Neural progenitor cell (in vitro differentiated cells): ENCODE data around the gene KIRREL3. TPM values are rescaled to one million over a fixed set of nuclear protein-coding genes. Genes with fewer than 3 reads are reported as not detected.

Source experiments
- DNase-seq: peaks from one replicate; pipeline ENCODE4 v3.0.0-alpha.2; 2016; ENCODE audit warnings: low spot score
- H2AFZ ChIP-seq: fragments of 200-600 bp; sonication (generic); replicated peaks from 2 replicates; pipeline ENCODE4 v1.6.1; 2016; ENCODE audit warnings: antibody characterized with exemption
- H3F3A ChIP-seq: fragments of 200-600 bp; sonication (generic); 2 replicates; pipeline ENCODE4 v1.6.1; 2016; ENCODE audit warnings: antibody characterized with exemption, low read depth
- H3K27ac ChIP-seq: fragments of 200-600 bp; sonication (generic); 2 replicates; pipeline ENCODE4 v1.5.1; 2016; ENCODE audit warnings: mild to moderate bottlenecking
- H3K27me3 ChIP-seq: fragments of 200-600 bp; sonication (generic); 2 replicates; pipeline ENCODE4 v1.6.1; 2016; ENCODE audit warnings: mild to moderate bottlenecking, moderate library complexity
- H3K36me3 ChIP-seq: fragments of 200-600 bp; sonication (generic); 2 replicates; pipeline ENCODE4 v1.5.1; 2016
- H3K4me1 ChIP-seq: fragments of 200-600 bp; sonication (generic); 2 replicates; pipeline ENCODE4 v1.6.1; 2016; ENCODE audit warnings: mixed run types
- H3K4me2 ChIP-seq: fragments of 200-600 bp; sonication (generic); 2 replicates; pipeline ENCODE4 v1.6.1; 2016
- H3K4me3 ChIP-seq: fragments of 200-600 bp; sonication (generic); 2 replicates; pipeline ENCODE4 v1.5.1; 2016
- H3K79me2 ChIP-seq: fragments of 200-600 bp; sonication (generic); 2 replicates; pipeline ENCODE4 v1.6.1; 2016; ENCODE audit warnings: low read depth
- H3K9ac ChIP-seq: fragments of 200-600 bp; sonication (generic); 2 replicates; pipeline ENCODE4 v1.6.1; 2016
- H3K9me3 ChIP-seq: fragments of 200-600 bp; sonication (generic); 2 replicates; pipeline ENCODE4 v1.5.1; 2016; ENCODE audit warnings: low read depth
- H4K20me1 ChIP-seq: fragments of 200-600 bp; sonication (generic); 2 replicates; pipeline ENCODE4 v1.6.1; 2016; ENCODE audit warnings: low read depth
- H3K27ac Mint-ChIP-seq: 3 replicates; pipeline ENCODE4 v1.8.0; 2021; ENCODE audit warnings: mixed read lengths
- H3K27me3 Mint-ChIP-seq: 2 replicates; pipeline ENCODE4 v1.8.0; 2022; ENCODE audit warnings: low read depth, mild to moderate bottlenecking, inconsistent platforms, moderate library complexity, mixed read lengths; ENCODE audit not compliant: insufficient read depth
- H3K36me3 Mint-ChIP-seq: 3 replicates; pipeline ENCODE4 v1.8.0; 2021; ENCODE audit warnings: mixed read lengths
- H3K4me1 Mint-ChIP-seq: 3 replicates; pipeline ENCODE4 v1.8.0; 2021; ENCODE audit warnings: mixed read lengths
- H3K4me3 Mint-ChIP-seq: 3 replicates; pipeline ENCODE4 v1.8.0; 2021; ENCODE audit warnings: mild to moderate bottlenecking, moderate library complexity, mixed read lengths
- H3K9me3 Mint-ChIP-seq: 3 replicates; pipeline ENCODE4 v1.8.0; 2020; ENCODE audit warnings: mixed read lengths
- EZH2 ChIP-seq: fragments of 200-600 bp; sonication (generic); IDR thresholded peaks from 2 replicates; pipeline ENCODE4 v1.6.1; 2017; ENCODE audit warnings: antibody characterized with exemption, mild to moderate bottlenecking, moderate library complexity
- EZH2phosphoT487 ChIP-seq: fragments of 200-600 bp; sonication (generic); IDR thresholded peaks from 2 replicates; pipeline ENCODE4 v1.6.1; 2017; ENCODE audit warnings: antibody characterized with exemption
- total RNA-seq: library from RNA; depleted of rRNA; stranded (reverse); fragments of >200 nt; gene quantifications from 2 replicates; pipeline ENCODE4 v1.2.3, GENCODE V29; 2015; ENCODE audit warnings: low replicate concordance
- TF ChIP-seq, protein P1 (sequence below): fragments of 200-600 bp; sonication (generic); IDR thresholded peaks from 2 replicates; pipeline ENCODE4 v1.5.1; 2017; ENCODE audit warnings: antibody characterized with exemption, mild to moderate bottlenecking

Gene KIRREL3
- total RNA-seq, 1 donor from 2014 or later, result 1.1 TPM

DNA sequence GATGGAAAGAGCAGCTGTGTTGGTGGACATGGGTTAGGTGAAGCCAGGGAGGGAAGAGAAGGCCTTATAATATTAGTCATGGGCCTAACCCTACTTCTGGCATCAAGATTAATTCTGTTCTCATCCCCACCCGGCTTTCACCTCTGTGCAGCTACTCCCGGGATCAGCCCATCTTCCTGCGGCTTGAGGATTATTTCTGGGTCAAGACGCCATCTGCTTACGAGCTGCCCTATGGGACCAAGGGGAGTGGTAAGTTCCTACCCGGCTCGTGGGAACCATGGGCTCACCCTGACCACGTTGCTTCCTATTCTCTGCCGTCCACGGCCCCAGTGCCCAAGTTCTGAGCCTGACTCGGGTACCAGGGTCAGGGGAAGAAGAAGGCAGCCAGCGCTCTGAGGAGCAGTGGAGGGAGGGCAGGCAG lies 593.5 kb downstream of the KIRREL3 start:
- no peak for DNase-seq
- Mint-ChIP-seq H3K9me3 (no peaks in the 10 kb centered on the region), H3K27ac (no peak overlapping the region), H3K27me3 (no peaks in the 10 kb centered on the region), H3K4me1 (peaks cover 26% of the 10 kb centered on the region), H3K36me3 (peaks cover 7% of the 10 kb centered on the region), H3K4me3 (no peak overlapping the region)
- Histone ChIP-seq H3K36me3 (no peaks in the 10 kb centered on the region), H2AFZ (no peak overlapping the region), H3K4me1 (peaks cover 23% of the 10 kb centered on the region), H3K4me3 (no peak overlapping the region), H3K27me3 (no peaks in the 10 kb centered on the region), H3K27ac (no peak overlapping the region), H3F3A (peaks cover 13% of the 10 kb centered on the region), H3K9me3 (no peaks in the 10 kb centered on the region), H3K9ac (no peak overlapping the region), H4K20me1 (no peaks in the 10 kb centered on the region), H3K79me2 (no peaks in the 10 kb centered on the region), H3K4me2 (no peak overlapping the region)
- TF ChIP-seq EZH2phosphoT487 (no peak), EZH2 (no peak)
- TF ChIP-seq, protein P1, sequence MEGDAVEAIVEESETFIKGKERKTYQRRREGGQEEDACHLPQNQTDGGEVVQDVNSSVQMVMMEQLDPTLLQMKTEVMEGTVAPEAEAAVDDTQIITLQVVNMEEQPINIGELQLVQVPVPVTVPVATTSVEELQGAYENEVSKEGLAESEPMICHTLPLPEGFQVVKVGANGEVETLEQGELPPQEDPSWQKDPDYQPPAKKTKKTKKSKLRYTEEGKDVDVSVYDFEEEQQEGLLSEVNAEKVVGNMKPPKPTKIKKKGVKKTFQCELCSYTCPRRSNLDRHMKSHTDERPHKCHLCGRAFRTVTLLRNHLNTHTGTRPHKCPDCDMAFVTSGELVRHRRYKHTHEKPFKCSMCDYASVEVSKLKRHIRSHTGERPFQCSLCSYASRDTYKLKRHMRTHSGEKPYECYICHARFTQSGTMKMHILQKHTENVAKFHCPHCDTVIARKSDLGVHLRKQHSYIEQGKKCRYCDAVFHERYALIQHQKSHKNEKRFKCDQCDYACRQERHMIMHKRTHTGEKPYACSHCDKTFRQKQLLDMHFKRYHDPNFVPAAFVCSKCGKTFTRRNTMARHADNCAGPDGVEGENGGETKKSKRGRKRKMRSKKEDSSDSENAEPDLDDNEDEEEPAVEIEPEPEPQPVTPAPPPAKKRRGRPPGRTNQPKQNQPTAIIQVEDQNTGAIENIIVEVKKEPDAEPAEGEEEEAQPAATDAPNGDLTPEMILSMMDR, result no peak

GRCh38 chr11:126406368-126406767 lies 594.2 kb downstream of the KIRREL3 start:
- Histone ChIP-seq H3K79me2 (no peaks in the 10 kb centered on the region), H2AFZ (no peak overlapping the region), H3K27me3 (no peaks in the 10 kb centered on the region), H3K4me2 (no peak overlapping the region), H3K9ac (no peak overlapping the region), H3K36me3 (no peaks in the 10 kb centered on the region), H4K20me1 (no peaks in the 10 kb centered on the region), H3K27ac (no peak overlapping the region), H3K4me3 (no peak overlapping the region), H3F3A (peaks cover 13% of the 10 kb centered on the region), H3K9me3 (no peaks in the 10 kb centered on the region), H3K4me1 (peaks cover 23% of the 10 kb centered on the region)
- no peaks in the 10 kb centered on the region for H3K9me3 Mint-ChIP-seq
- peak overlapping the region; percentile 53 for H3K27ac Mint-ChIP-seq
- TF ChIP-seq, protein P1, result no peak
- TF ChIP-seq EZH2 (no peak), EZH2phosphoT487 (no peak)
- H3K4me1 Mint-ChIP-seq, result peaks cover 21% of the 10 kb centered on the region
- H3K27me3 Mint-ChIP-seq, result no peaks in the 10 kb centered on the region
- DNase-seq, result no peak
- peaks cover 5% of the 10 kb centered on the region for H3K36me3 Mint-ChIP-seq
- no peak overlapping the region for H3K4me3 Mint-ChIP-seq

GRCh38 chr11:126405906-126406305 lies 594.7 kb downstream of the KIRREL3 start:
- no peaks in the 10 kb centered on the region for H4K20me1 ChIP-seq
- H3K27ac ChIP-seq, result no peak overlapping the region
- no peak overlapping the region for H3K9ac ChIP-seq
- H3K27me3 Mint-ChIP-seq, result no peaks in the 10 kb centered on the region
- peak overlapping the region; percentile 53 for H3K27ac Mint-ChIP-seq
- H3K9me3 Mint-ChIP-seq, result no peaks in the 10 kb centered on the region
- no peak for DNase-seq
- H3K4me2 ChIP-seq, result no peak overlapping the region
- no peak overlapping the region for H3K4me3 Mint-ChIP-seq
- H3F3A ChIP-seq, result peaks cover 13% of the 10 kb centered on the region
- H3K36me3 Mint-ChIP-seq, result peaks cover 5% of the 10 kb centered on the region
- no peaks in the 10 kb centered on the region for H3K9me3 ChIP-seq
- H3K27me3 ChIP-seq, result no peaks in the 10 kb centered on the region
- H2AFZ ChIP-seq, result no peak overlapping the region
- H3K79me2 ChIP-seq, result no peaks in the 10 kb centered on the region
- no peak overlapping the region for H3K4me3 ChIP-seq
- H3K4me1 ChIP-seq, result peaks cover 23% of the 10 kb centered on the region
- peaks cover 21% of the 10 kb centered on the region for H3K4me1 Mint-ChIP-seq
- H3K36me3 ChIP-seq, result no peaks in the 10 kb centered on the region
- TF ChIP-seq EZH2 (no peak), EZH2phosphoT487 (no peak)
- TF ChIP-seq, protein P1, result no peak
